GM12865 (cell line): ENCODE results near the gene ERBB2.

ENCODE experiments used
- DNase-seq: peaks from one replicate; pipeline ENCODE4 v3.0.0; 2010; ENCODE audit warnings: low read depth
- H3K4me3 ChIP-seq: 2 replicates; pipeline ENCODE4 v1.5.1; 2011; ENCODE audit warnings: mild to moderate bottlenecking, low read depth, low read length, control low read depth
- CTCF ChIP-seq: IDR thresholded peaks from 2 replicates; pipeline ENCODE4 v1.5.1; 2011; ENCODE audit warnings: low read length, control low read depth, low read depth, inconsistent platforms; ENCODE audit not compliant: insufficient read depth; ENCODE audit errors: missing control alignments

Gene ERBB2

GRCh38 chr17:39675390-39676082 is 24.3 kb upstream of the ERBB2 start:
- H3K4me3 ChIP-seq = no peak overlapping the region
- no peak for TF ChIP-seq CTCF
- DNase-seq = no peak

- no peak for TF ChIP-seq CTCF
- H3K4me3 ChIP-seq = no peak overlapping the region
- DNase-seq = peak; percentile 72
These were observed 23.6 kb upstream of the ERBB2 start for GRCh38 chr17:39676198-39676819.

- TF ChIP-seq CTCF = no peak
- no peak overlapping the region for H3K4me3 ChIP-seq
- no peak for DNase-seq
These were observed 22.8 kb upstream of the ERBB2 start for GRCh38 chr17:39677072-39677471.

GRCh38 chr17:39677542-39678339 is 22.1 kb upstream of the ERBB2 start:
- no peak for DNase-seq
- no peak for TF ChIP-seq CTCF
- H3K4me3 ChIP-seq = no peak overlapping the region

- H3K4me3 ChIP-seq = no peak overlapping the region
- DNase-seq = no peak
- no peak for TF ChIP-seq CTCF
These were observed 21.3 kb upstream of the ERBB2 start for GRCh38 chr17:39678340-39679116.

- DNase-seq = peak; percentile 42
- H3K4me3 ChIP-seq = no peak overlapping the region
- TF ChIP-seq CTCF = no peak
These were observed 20.2 kb upstream of the ERBB2 start for GRCh38 chr17:39679521-39680192.
